ENCODE results near the gene HPN. TPM values are rescaled to one million over a fixed set of nuclear protein-coding genes. Genes with fewer than 3 reads are reported as not detected.

The HPN gene
- total RNA-seq, 1 donor from 2014 or later = 28.1 TPM

GRCh38 chr19:35039881-35040825 lies 1.4 kb upstream of the HPN start:
- TF ChIP-seq CTCF (IDR thresholded peaks at IDR 0.05) = no peak
- Histone ChIP-seq H3K27me3 (ENCODE audit: low read depth) (no peaks in the 10 kb centered on the region), H3K4me3 (peak overlapping the region; percentile 42), H3K27ac (peak overlapping the region; percentile 80), H3K9me3 (no peaks in the 10 kb centered on the region), H3K36me3 (no peaks in the 10 kb centered on the region), H3K4me1 (peaks cover 63% of the 10 kb centered on the region)
- intact Hi-C loops (cut with DNase I) = no loop called here
- DNase-seq (no peak), ATAC-seq (no peak)

GRCh38 chr19:35040826-35041547 lies 534 bp upstream of the HPN start:
- peak; percentile 93 for DNase-seq
- H3K9me3 ChIP-seq = no peaks in the 10 kb centered on the region
- intact Hi-C loops (cut with DNase I) = no loop called here
- peaks cover 63% of the 10 kb centered on the region for H3K4me1 ChIP-seq
- H3K27ac ChIP-seq = peak overlapping the region; percentile 80
- no peak for TF ChIP-seq CTCF (IDR thresholded peaks at IDR 0.05)
- no peaks in the 10 kb centered on the region for H3K36me3 ChIP-seq
- no peaks in the 10 kb centered on the region for H3K27me3 ChIP-seq (ENCODE audit: low read depth)
- peak overlapping the region; percentile 42 for H3K4me3 ChIP-seq
- peak; percentile 83 to 86 for ATAC-seq

- intact Hi-C loops (cut with DNase I) = no loop called here
- H3K4me3 ChIP-seq = peak overlapping the region; percentile 42
- peaks cover 63% of the 10 kb centered on the region for H3K4me1 ChIP-seq
- no peaks in the 10 kb centered on the region for H3K36me3 ChIP-seq
- peak overlapping the region; percentile 80 for H3K27ac ChIP-seq
- ATAC-seq = no peak
- DNase-seq = no peak
- H3K9me3 ChIP-seq = no peaks in the 10 kb centered on the region
- H3K27me3 ChIP-seq (ENCODE audit: low read depth) = no peaks in the 10 kb centered on the region
- TF ChIP-seq CTCF (IDR thresholded peaks at IDR 0.05) = no peak
Observed at GRCh38 chr19:35042056-35042730, 672 bp downstream of the HPN start.

GRCh38 chr19:35042954-35043604 lies 1.6 kb downstream of the HPN start:
- Histone ChIP-seq H3K27me3 (ENCODE audit: low read depth) (no peaks in the 10 kb centered on the region), H3K27ac (no peak overlapping the region), H3K4me1 (peaks cover 55% of the 10 kb centered on the region), H3K36me3 (no peaks in the 10 kb centered on the region), H3K9me3 (no peaks in the 10 kb centered on the region), H3K4me3 (no peak overlapping the region)
- no peak for DNase-seq
- no peak for ATAC-seq
- intact Hi-C loops (cut with DNase I) = no loop called here
- TF ChIP-seq CTCF (IDR thresholded peaks at IDR 0.05) = no peak

- H3K27ac ChIP-seq = no peak overlapping the region
- intact Hi-C loops (cut with DNase I) = no loop called here
- no peak for DNase-seq
- no peaks in the 10 kb centered on the region for H3K27me3 ChIP-seq (ENCODE audit: low read depth)
- ATAC-seq = no peak
- no peak for TF ChIP-seq CTCF (IDR thresholded peaks at IDR 0.05)
- H3K4me1 ChIP-seq = peaks cover 47% of the 10 kb centered on the region
- H3K4me3 ChIP-seq = no peak overlapping the region
- no peaks in the 10 kb centered on the region for H3K9me3 ChIP-seq
- no peaks in the 10 kb centered on the region for H3K36me3 ChIP-seq
Observed at GRCh38 chr19:35043906-35044305, 2.4 kb downstream of the HPN start.
